GM18520 (cell line): ENCODE data around the gene TYW1.
A peak's percentile ranks its signal among the peaks of the same experiment; 100 is the strongest.
"Not testable (repeated sequence)": the region's sequence is repeated elsewhere in the genome, so short reads cannot be mapped to it uniquely, and the experiment has no call there.

Experiments
- ATAC-seq: cut with Tn5 transposase; IDR thresholded peaks from one replicate; pipeline ENCODE4 v1.9.1; 2021; ENCODE audit not compliant: unreplicated experiment

TYW1 gene, protein sequence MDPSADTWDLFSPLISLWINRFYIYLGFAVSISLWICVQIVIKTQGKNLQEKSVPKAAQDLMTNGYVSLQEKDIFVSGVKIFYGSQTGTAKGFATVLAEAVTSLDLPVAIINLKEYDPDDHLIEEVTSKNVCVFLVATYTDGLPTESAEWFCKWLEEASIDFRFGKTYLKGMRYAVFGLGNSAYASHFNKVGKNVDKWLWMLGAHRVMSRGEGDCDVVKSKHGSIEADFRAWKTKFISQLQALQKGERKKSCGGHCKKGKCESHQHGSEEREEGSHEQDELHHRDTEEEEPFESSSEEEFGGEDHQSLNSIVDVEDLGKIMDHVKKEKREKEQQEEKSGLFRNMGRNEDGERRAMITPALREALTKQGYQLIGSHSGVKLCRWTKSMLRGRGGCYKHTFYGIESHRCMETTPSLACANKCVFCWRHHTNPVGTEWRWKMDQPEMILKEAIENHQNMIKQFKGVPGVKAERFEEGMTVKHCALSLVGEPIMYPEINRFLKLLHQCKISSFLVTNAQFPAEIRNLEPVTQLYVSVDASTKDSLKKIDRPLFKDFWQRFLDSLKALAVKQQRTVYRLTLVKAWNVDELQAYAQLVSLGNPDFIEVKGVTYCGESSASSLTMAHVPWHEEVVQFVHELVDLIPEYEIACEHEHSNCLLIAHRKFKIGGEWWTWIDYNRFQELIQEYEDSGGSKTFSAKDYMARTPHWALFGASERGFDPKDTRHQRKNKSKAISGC

DNA sequence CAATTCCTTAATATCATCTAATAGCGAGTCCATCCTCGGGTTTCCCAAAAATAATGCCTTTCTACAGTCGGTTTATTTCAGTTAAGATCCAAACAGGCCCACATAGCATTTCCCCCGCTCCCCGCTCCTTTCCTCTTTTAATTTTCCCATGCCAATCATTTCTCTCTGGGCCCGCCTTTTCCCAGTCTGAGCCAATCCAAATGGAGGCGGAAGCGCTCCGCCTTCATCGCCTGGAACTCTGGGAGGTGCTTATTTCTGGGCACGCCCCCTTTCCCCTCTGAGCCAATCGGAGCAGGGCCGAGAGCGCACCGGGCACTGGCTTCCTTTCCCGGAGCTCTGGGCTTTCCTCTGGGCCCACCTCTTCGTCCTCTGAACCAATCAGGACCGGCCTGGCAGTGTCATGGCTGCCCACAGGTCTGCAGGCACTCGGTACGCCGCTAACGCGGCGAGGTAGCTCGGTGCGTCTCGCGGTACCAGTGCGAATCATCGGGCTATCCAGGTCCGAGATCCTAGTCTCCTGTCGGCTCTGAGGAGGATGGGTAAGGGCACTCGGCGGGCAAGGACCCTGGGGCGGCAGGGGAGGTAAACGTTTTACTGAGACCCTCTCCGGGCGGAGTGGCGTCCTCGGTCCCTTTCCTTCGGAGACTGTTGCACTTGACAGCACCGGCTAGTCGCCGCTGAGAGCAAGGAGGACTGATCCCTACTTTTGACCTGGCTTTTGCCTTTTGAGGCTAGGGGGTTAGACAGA lies at the start of gene TYW1:
TSS of gene TYW1 (plus strand) at position 390 of the 748 bp plus-strand sequence. CDS start at position 536, 146 bp downstream.
- ATAC-seq = peak; percentile 85

GRCh38 chr7:66948480-66949109 lies 48.0 kb upstream of the TYW1 start:
- no peak for ATAC-seq

- ATAC-seq = no peak
Measured at GRCh38 chr7:66950311-66950710, 46.3 kb upstream of the TYW1 start.

DNA sequence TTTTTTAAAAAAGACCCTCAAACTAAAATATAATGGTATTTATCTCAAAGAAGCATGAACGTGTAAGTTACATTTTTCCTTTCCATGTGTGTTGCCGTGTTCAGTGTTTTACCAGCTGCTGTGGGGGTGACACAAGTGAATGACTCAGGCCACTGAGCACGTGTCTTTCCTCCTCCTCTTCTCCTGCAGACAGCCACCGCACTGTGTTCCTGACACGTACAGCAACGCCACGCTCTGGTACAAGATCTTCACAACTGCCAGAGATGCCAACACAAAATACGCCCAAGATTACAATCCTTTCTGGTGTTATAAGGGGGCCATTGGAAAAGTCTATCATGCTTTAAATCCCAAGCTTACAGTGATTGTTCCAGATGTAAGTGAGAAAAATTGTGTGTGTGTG lies 45.9 kb upstream of the TYW1 start:
- no peak for ATAC-seq

GRCh38 chr7:66952343-66953043 lies 44.1 kb upstream of the TYW1 start:
- no peak for ATAC-seq

GRCh38 chr7:66953044-66953427 lies 43.6 kb upstream of the TYW1 start:
- no peak for ATAC-seq

DNA sequence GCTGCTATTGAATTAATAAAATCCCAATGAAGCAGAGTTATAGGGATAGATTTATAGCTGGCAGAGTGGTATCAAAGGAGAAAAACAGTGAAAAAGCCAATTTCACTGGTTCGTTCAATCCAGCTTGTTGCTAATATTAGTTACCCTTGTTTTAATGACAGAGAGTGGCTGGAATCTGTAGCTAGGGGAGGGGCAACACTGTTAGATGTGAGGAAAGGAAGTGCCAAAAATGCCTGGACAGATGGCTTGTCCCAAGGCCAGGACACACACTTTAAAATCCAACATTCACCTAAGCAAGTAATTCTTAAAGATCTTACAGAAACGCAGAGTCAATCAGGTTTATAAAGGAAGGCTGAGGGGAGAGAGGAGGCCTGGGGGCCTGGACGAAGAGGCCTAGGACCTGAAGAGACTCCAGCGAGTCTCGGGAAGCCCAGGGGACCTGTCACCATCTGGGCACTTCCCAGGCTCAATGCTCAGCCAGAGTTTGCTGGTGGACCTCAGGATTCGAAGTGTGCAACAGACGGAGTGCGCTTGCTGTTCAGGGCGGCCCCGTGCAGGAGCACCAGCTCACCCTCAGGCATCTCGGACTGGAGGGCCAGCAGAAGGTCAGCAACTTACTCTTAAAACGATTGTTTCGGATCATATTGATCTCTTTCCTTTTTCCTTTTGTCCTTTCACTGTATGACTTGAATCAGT lies 38.9 kb upstream of the TYW1 start:
- no peak for ATAC-seq

- no peak for ATAC-seq
Measured at GRCh38 chr7:66958538-66959350, 37.9 kb upstream of the TYW1 start.

DNA sequence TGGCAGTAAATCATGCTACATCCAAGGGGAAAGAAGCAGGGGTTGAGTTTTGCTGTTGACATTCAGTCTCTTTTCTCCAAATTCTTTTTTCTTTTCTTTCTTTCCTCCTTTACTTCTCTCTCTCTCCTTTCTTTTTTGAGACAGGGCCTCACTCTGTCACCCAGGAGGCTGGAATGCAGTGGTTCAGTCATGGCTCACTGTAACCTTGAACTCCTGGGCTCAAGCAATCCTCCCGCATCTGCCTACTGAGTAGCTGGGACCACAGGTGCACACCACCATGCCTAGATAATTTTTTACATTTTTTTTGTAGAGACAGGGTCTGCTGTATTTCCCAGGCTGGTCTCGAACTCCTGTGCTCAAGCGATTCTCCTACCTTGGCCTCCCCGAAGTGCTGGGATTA lies 36.4 kb upstream of the TYW1 start:
- no peak for ATAC-seq

DNA sequence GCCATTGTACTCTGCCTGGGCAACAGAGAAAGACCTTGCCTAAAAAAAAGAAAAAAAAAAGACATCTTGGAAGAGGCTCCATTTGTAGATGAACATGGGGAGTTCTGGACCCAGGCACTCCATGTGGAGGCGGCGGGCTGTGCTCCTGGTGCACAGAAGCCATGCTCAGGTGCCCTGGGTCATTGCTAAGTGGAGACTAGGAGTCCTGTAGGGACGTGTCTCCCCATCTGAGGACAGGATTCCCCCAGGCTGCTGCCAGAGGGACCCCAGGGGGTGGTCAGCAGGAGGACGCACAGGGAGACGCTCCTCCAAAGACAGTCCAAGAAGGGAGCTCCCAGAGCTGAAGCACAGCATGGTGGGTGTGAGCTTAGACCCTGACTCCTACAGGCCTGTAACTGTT lies 35.5 kb upstream of the TYW1 start:
- ATAC-seq = no peak

- ATAC-seq = no peak
Measured at GRCh38 chr7:66964411-66964810, 32.2 kb upstream of the TYW1 start.

DNA sequence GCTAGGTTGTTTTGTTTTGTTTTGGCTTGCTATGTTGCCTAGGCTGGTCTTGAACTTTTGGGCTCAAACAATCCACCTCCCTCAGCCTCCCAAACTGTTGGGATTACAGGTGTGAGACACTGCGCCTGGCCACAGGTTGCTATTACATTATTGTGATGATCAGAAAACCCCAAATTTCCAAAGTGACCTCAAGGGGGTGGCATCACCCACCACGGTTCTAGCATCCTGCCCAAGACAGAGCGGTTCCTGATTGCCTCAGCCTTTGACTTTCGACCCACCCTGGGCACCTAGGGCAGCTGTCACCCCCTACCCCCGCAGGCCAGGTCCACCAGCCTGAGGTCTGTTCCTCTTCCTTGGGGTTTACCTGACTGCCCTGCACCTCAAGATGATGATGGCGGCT lies 29.6 kb upstream of the TYW1 start:
- ATAC-seq = no peak

GRCh38 chr7:66969001-66969400 lies 27.6 kb upstream of the TYW1 start:
- ATAC-seq = not testable (repeated sequence)

DNA sequence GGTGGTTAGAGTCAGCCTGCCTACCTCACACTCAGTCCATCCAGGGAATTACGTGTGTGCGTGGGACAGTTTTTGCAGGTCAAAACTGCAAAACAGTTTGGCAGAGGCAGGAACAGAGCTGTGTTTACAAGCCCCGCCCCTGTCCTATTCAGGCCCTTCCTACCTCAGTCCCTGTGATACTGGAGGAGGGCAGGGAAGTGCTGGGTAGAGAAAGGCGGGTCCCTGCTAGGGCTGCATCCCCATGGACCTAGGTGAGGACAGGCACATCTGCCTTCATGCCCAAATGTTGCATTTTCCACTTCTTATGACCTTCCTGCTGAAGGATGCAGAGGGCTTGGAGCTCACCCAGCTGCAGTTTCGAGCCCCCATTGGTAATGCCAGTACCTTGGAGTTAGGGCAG lies 26.3 kb upstream of the TYW1 start:
- ATAC-seq = no peak

GRCh38 chr7:66974986-66975590 lies 21.5 kb upstream of the TYW1 start:
- ATAC-seq = no peak

GRCh38 chr7:66978312-66978711 lies 18.3 kb upstream of the TYW1 start:
- not testable (repeated sequence) for ATAC-seq

GRCh38 chr7:66979013-66979412 lies 17.6 kb upstream of the TYW1 start:
- not testable (repeated sequence) for ATAC-seq

- not testable (repeated sequence) for ATAC-seq
Measured at GRCh38 chr7:66980336-66980735, 16.3 kb upstream of the TYW1 start.

- not testable (repeated sequence) for ATAC-seq
Measured at GRCh38 chr7:66989552-66989951, 7.1 kb upstream of the TYW1 start.
